ENCODE measurements around the gene ITGA1. TPM values are rescaled to one million over a fixed set of nuclear protein-coding genes. Genes with fewer than 3 reads are reported as not detected.

Gene ITGA1
- total and polyA plus RNA-seq, 2 of the 8 experiments (the other 6 are each of a cell fraction or from before 2014, with no cell fraction given), result 2.3 to 9.0 TPM

GRCh38 chr5:52854301-52854700 lies 66.6 kb downstream of the ITGA1 start:
- Histone ChIP-seq H3K56ac (replicated peaks; ENCODE audit: insufficient read length, low read depth, low read length) (no peak overlapping the region), H2BK15ac (ENCODE audit: low read length) (no peak overlapping the region), H4K20me1 (replicated peaks in 1 of 2; ENCODE audit: control insufficient read depth in 1 of 2, insufficient read depth in 2 of 2, low read length in 2 of 2) (no peaks in the 10 kb centered on the region), H3K9ac (replicated peaks in 1 of 4; ENCODE audit: extremely low read depth in 1 of 4, low read depth in 3 of 4, low read length in 3 of 4) (no peak overlapping the region), H2AFZ (ENCODE audit: low read length) (no peak overlapping the region), H2BK12ac (ENCODE audit: low read depth, low read length) (no peak overlapping the region), H4K91ac (replicated peaks; ENCODE audit: insufficient read length, low read length) (no peak overlapping the region), H2BK120ac (replicated peaks; ENCODE audit: low read depth, low read length) (no peak overlapping the region), H3K79me2 (ENCODE audit: control insufficient read depth in 1 of 2, insufficient read depth in 2 of 2, low read length in 2 of 2) (no peaks in the 10 kb centered on the region), H4K8ac (ENCODE audit: extremely low read depth, insufficient read depth, low read length) (no peak overlapping the region), H3K4me3 (ENCODE audit: extremely low read depth in 1 of 4, insufficient read depth in 2 of 4, low read depth in 3 of 4, low read length in 4 of 4) (no peak overlapping the region), H4K5ac (ENCODE audit: insufficient read length, low read depth, low read length) (no peak overlapping the region), H2BK5ac (ENCODE audit: low read depth, low read length) (no peak overlapping the region), H3K4me2 (ENCODE audit: insufficient read depth in 1 of 2, low read depth in 2 of 2, low read length in 2 of 2) (no peak overlapping the region), H3K9me3 (ENCODE audit: insufficient read depth in 2 of 2, low read depth in 1 of 2, low read length in 1 of 2) (no peaks in the 10 kb centered on the region), H3K79me1 (ENCODE audit: low read depth, low read length) (no peaks in the 10 kb centered on the region), H3K23ac (ENCODE audit: insufficient read length) (no peak overlapping the region), H3K4ac (replicated peaks; ENCODE audit: insufficient read length, low read depth, low read length) (no peak overlapping the region), H3K27ac (ENCODE audit: low read depth, low read length) (no peak overlapping the region), H3K4me1 (replicated peaks in 1 of 4; ENCODE audit: control insufficient read depth in 3 of 4, insufficient read depth in 4 of 4, low read length in 3 of 4) (no peaks in the 10 kb centered on the region), H3K27me3 (replicated peaks in 1 of 4; ENCODE audit: control insufficient read depth in 3 of 4, extremely low read depth in 1 of 4, insufficient read depth in 3 of 4, low read length in 3 of 4) (peaks cover 0 to 2% (median 0%) of the 10 kb centered on the region in 4 experiments; a peak in 1 of 7 replicates), H3K18ac (ENCODE audit: extremely low read depth, low read length) (no peak overlapping the region), H3K36me3 (ENCODE audit: control insufficient read depth in 2 of 4, insufficient read depth in 4 of 4, low read length in 3 of 4) (no peaks in the 10 kb centered on the region), H2AK5ac (ENCODE audit: low read depth, low read length) (no peak overlapping the region), H2BK20ac (ENCODE audit: low read length) (no peak overlapping the region), H3K14ac (ENCODE audit: insufficient read length) (no peak overlapping the region), H3K23me2 (ENCODE audit: low read depth, low read length) (no peaks in the 10 kb centered on the region)
- WGBS, 2 experiments (ENCODE audit: extremely low coverage in 1 of 2, insufficient coverage in 1 of 2, insufficient read length in 1 of 2, insufficient replicate concordance in 2 of 2, low coverage in 1 of 2, low lambda C conversion rate in 2 of 2, missing lambda C conversion rate in 1 of 2), result 88% methylated on average over 2 of the region's 2 CpGs; no CpG with 5 or more reads in 1 of the 2 experiments
- DNase-seq (ENCODE audit: low read depth in 1 of 2, low spot score in 2 of 2), result no peak
- ChIA-PET CTCF (ENCODE audit: partially characterized antibody) (no interaction called here), POLR2A (ENCODE audit: partially characterized antibody) (no interaction called here)
- no peak for FAIRE-seq
- no peak for TF ChIP-seq RFX5 (IDR thresholded peaks at IDR 0.05; ENCODE audit: borderline replicate concordance, low read depth, low read length)
- TF ChIP-seq FOSL1 (IDR thresholded peaks at IDR 0.05; ENCODE audit: insufficient read depth, low read depth, low read length), result no peak
- no peak for TF ChIP-seq GTF2F1 (IDR thresholded peaks at IDR 0.05; ENCODE audit: borderline replicate concordance, low read depth, low read length)
- TF ChIP-seq ATF2 (IDR thresholded peaks at IDR 0.05; ENCODE audit: low read length), result no peak
- TF ChIP-seq, protein P1, sequence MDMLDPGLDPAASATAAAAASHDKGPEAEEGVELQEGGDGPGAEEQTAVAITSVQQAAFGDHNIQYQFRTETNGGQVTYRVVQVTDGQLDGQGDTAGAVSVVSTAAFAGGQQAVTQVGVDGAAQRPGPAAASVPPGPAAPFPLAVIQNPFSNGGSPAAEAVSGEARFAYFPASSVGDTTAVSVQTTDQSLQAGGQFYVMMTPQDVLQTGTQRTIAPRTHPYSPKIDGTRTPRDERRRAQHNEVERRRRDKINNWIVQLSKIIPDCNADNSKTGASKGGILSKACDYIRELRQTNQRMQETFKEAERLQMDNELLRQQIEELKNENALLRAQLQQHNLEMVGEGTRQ (IDR thresholded peaks at IDR 0.05; ENCODE audit: low read length), result no peak
- TF ChIP-seq SIRT6 (IDR thresholded peaks at IDR 0.05; ENCODE audit: low read length), result no peak
- no peak for TF ChIP-seq MAFK (IDR thresholded peaks at IDR 0.05; ENCODE audit: low read depth, low read length)
- TF ChIP-seq PHF8 (conservative IDR thresholded peaks at IDR 0.05; ENCODE audit: low read depth, low read length), result no peak
- TF ChIP-seq MAX (IDR thresholded peaks at IDR 0.05), result no peak
- no peak for TF ChIP-seq TCF12 (IDR thresholded peaks at IDR 0.05; ENCODE audit: low read depth, low read length)
- no peak for TF ChIP-seq RNF2 (IDR thresholded peaks at IDR 0.05; ENCODE audit: borderline replicate concordance, low read depth, low read length, missing control alignments, poor library complexity, severe bottlenecking)
